Body of pancreas (tissue), 4 donors: ENCODE data around the gene TTC36. TPM values are rescaled to one million over a fixed set of nuclear protein-coding genes. Genes with fewer than 3 reads are reported as not detected.

Experiments used
- ATAC-seq: fragments of 150-250 bp; one replicate; pipeline ENCODE4 v1.9.1; 2016
- DNase-seq, 4 donors: peaks; one replicate each; pipeline ENCODE4 v3.0.0-alpha.2; 2019
- H3K27ac ChIP-seq, 4 donors: fragments of 200-600 bp; sonication (generic); 1 replicate in 3 of 4; 2 replicates in 1 of 4; pipeline versions ENCODE4 v1.5.1 to v1.6.1; 2016 to 2019; ENCODE audit warnings: mild to moderate bottlenecking in 1 of 4, mixed read lengths in 1 of 4, moderate library complexity in 1 of 4
- H3K27me3 ChIP-seq, 2 donors: fragments of 200-600 bp; sonication (generic); one replicate each; pipeline ENCODE4 v1.6.0; 2016; ENCODE audit warnings: mild to moderate bottlenecking in 1 of 2
- H3K36me3 ChIP-seq, 2 donors: fragments of 200-600 bp; sonication (generic); replicated peaks in 1 of 2; 2 replicates each; pipeline ENCODE4 v1.5.1; 2016; ENCODE audit warnings: low read depth in 2 of 2; ENCODE audit not compliant: insufficient read depth in 1 of 2
- H3K4me1 ChIP-seq: fragments of 200-600 bp; sonication (generic); one replicate; pipeline ENCODE4 v1.6.0; 2016
- H3K4me3 ChIP-seq, 2 donors: fragments of 200-600 bp; sonication (generic); 1 replicate in 1 of 2; 2 replicates in 1 of 2; pipeline ENCODE4 v1.5.1; 2016 to 2019
- H3K9me3 ChIP-seq, 3 donors: fragments of 200-600 bp; sonication (generic); 1 replicate in 2 of 3; 2 replicates in 1 of 3; pipeline ENCODE4 v1.5.1; 2016
- POLR2A ChIP-seq, 3 donors: fragments of 450-650 bp; IDR thresholded peaks; one replicate each; pipeline ENCODE4 v1.6.1; 2016; ENCODE audit warnings: antibody characterized with exemption in 3 of 3, mild to moderate bottlenecking in 2 of 3
- WGBS, 2 donors: methylation state at CpG; one replicate each; pipeline ENCODE4 v1.1.5; 2017; 5-methylcytosine and 5-hydroxymethylcytosine counted together
- intact Hi-C: fragments of 100-400 bp; cut with DNase I; formaldehyde crosslinking; loops from one replicate; pipeline ENCODE4 v1.15.1; 2023
- total RNA-seq, 2 donors: library from RNA; depleted of rRNA; stranded (reverse); fragments of >200 nt; gene quantifications; one replicate each; pipeline ENCODE4 v1.1.0, GENCODE V29; 2016
- TF ChIP-seq, protein P1 (sequence below), 7 experiments: fragments of 450-650 bp in 4 of 7; fragments of 200-600 bp in 3 of 7; sonication (generic) in 3 of 7; IDR thresholded peaks; one replicate each; pipeline ENCODE4 v1.5.1; 2016 to 2019; ENCODE audit warnings: antibody characterized with exemption in 7 of 7

The TTC36 gene
- total RNA-seq, 2 donors from 2014 or later = not detected

DNA sequence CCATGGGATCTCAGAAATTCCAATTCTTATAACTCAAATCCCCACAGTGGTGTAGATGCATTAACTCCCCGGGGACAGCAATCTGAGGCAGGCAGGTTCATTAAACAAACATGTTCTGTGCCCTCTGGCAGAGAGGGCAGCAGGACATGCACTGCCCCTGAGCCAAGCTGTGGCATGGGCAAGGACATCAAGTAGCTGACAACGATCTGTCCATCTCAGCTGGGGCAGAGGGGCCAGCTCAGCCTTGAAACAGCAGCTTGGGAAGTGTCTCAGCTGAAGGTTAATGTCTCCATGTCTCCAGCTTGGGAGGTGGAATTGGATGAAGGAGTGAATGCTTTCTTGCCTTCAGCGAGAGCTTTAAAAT lies 17.4 kb downstream of the TTC36 start:
- Histone ChIP-seq H3K4me3 (no peak overlapping the region), H3K27me3 (no peaks in the 10 kb centered on the region), H3K9me3 (no peaks in the 10 kb centered on the region), H3K27ac (no peak overlapping the region), H3K36me3 (no peaks in the 10 kb centered on the region), H3K4me1 (no peaks in the 10 kb centered on the region)
- 68 to 69% methylated on average over 3 of the region's 3 CpGs for WGBS, 2 donors
- DNase-seq (no peak), ATAC-seq (no peak)
- intact Hi-C loops = no loop called here
- TF ChIP-seq, protein P1, sequence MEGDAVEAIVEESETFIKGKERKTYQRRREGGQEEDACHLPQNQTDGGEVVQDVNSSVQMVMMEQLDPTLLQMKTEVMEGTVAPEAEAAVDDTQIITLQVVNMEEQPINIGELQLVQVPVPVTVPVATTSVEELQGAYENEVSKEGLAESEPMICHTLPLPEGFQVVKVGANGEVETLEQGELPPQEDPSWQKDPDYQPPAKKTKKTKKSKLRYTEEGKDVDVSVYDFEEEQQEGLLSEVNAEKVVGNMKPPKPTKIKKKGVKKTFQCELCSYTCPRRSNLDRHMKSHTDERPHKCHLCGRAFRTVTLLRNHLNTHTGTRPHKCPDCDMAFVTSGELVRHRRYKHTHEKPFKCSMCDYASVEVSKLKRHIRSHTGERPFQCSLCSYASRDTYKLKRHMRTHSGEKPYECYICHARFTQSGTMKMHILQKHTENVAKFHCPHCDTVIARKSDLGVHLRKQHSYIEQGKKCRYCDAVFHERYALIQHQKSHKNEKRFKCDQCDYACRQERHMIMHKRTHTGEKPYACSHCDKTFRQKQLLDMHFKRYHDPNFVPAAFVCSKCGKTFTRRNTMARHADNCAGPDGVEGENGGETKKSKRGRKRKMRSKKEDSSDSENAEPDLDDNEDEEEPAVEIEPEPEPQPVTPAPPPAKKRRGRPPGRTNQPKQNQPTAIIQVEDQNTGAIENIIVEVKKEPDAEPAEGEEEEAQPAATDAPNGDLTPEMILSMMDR (IDR thresholded peaks at IDR 0.05) = no peak
- no peak for TF ChIP-seq POLR2A (IDR thresholded peaks at IDR 0.05)

DNA sequence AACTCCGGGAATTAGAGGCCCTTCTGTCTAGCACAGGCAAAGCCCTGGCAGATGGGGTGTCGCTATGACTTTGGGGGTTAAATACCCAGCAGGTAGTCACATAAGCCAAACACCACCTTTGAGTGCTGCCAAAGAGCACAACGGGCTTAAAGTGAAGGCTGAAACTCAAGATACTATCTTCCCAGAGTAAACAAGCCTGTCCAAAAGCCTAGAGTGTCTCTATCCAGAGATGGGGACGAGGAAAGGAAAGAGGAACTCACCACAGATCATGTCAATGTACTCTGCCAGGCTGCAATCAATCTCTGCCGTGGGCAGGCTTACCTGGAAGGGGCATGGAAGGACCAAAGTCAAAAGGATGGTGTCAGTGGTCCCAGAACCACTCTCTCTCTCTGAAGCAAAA lies 18.3 kb downstream of the TTC36 start:
- DNase-seq (no peak), ATAC-seq (no peak)
- no peaks in the 10 kb centered on the region for H3K4me1 ChIP-seq
- no peak overlapping the region for H3K4me3 ChIP-seq
- H3K27ac ChIP-seq = no peak overlapping the region
- TF ChIP-seq, protein P1 (IDR thresholded peaks at IDR 0.05) = no peak
- no peak for TF ChIP-seq POLR2A (IDR thresholded peaks at IDR 0.05)
- no peaks in the 10 kb centered on the region for H3K9me3 ChIP-seq
- WGBS, 2 donors = 82 to 86% methylated on average over 5 of the region's 5 CpGs
- H3K36me3 ChIP-seq = no peaks in the 10 kb centered on the region
- intact Hi-C loops = no loop called here
- no peaks in the 10 kb centered on the region for H3K27me3 ChIP-seq

DNA sequence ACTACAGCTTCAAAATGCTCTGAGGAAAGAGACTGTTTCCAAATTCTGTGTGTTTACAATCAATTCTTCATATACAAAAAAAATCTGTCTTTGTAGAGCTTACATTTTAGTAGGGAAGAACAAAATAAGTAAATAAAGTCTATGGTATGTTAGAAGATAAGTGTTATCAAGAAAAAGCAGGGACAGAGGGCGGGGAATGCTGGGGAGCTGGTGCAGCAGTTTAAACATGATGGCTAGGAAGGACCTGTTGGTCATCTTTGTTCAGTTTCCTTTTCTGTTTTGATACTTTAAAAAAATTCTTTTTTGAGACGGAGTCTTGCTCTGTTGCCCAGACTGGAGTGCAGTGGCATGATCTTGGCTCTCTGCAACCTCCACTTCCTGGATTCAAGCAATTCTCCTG lies 19.9 kb downstream of the TTC36 start:
- no peak for DNase-seq
- no peak for ATAC-seq
- no peak overlapping the region for H3K27ac ChIP-seq
- intact Hi-C loops = no loop called here
- no peaks in the 10 kb centered on the region for H3K4me1 ChIP-seq
- 71 to 81% methylated on average over 2 of the region's 2 CpGs for WGBS, 2 donors
- TF ChIP-seq, protein P1 (IDR thresholded peaks at IDR 0.05) = no peak
- no peak for TF ChIP-seq POLR2A (IDR thresholded peaks at IDR 0.05)
- no peaks in the 10 kb centered on the region for H3K27me3 ChIP-seq
- H3K36me3 ChIP-seq = peaks cover 0 to 2% of the 10 kb centered on the region in 2 donors
- H3K9me3 ChIP-seq = no peaks in the 10 kb centered on the region
- no peak overlapping the region for H3K4me3 ChIP-seq

DNA sequence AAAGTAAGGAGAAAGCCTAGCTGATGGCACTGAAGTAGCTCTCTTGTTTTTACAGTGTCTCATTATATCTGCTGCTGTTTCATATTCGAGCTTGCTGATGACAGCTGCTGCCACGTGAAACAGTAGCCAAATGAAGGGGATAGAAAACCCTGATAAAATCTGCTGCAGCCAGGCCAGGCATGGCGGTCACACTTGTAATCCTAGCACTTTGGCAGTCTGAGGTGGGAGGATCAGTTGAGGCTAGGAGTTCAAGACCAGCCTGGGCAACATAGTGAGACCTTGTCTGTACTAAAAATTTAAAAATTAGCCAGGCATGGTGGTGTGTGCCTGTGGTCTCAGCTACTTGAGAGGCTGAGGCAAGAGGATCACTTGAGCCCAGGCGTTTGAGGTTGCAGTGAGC lies 25.1 kb downstream of the TTC36 start:
- Histone ChIP-seq H3K4me1 (no peaks in the 10 kb centered on the region), H3K9me3 (no peaks in the 10 kb centered on the region), H3K36me3 (peaks cover 0 to 16% of the 10 kb centered on the region in 2 donors), H3K4me3 (no peak overlapping the region), H3K27me3 (no peaks in the 10 kb centered on the region), H3K27ac (no peak overlapping the region)
- intact Hi-C loops = no loop called here
- TF ChIP-seq POLR2A (IDR thresholded peaks at IDR 0.05) = no peak
- TF ChIP-seq, protein P1 (IDR thresholded peaks at IDR 0.05) = no peak
- ATAC-seq (no peak), DNase-seq (no peak)
- WGBS, 2 donors = 84 to 90% methylated on average over 4 of the region's 4 CpGs

DNA sequence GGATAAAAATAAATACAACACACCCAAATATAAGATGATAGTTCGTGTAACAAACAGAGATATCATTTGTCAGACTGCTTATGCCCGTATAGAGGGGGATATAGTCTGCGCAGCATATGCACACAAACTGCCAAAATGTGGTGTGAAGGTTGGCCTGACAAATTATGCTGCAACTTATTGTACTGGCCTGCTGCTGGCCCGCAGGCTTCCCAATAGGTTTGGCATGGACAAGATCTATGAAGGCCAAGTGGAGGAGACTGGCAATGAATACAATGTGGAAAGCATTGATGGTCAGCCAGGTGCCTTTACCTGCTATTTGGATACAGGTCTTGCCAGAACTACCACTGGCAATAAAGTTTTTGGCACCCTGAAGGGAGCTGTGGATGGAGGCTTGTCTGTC lies 33.5 kb downstream of the TTC36 start:
- Histone ChIP-seq H3K4me1 (peaks cover 7% of the 10 kb centered on the region), H3K36me3 (peaks cover 0 to 7% of the 10 kb centered on the region in 2 donors), H3K4me3 (no peak overlapping the region), H3K27ac (no peak overlapping the region), H3K9me3 (no peaks in the 10 kb centered on the region), H3K27me3 (no peaks in the 10 kb centered on the region)
- intact Hi-C loops = no loop called here
- no peak for TF ChIP-seq POLR2A (IDR thresholded peaks at IDR 0.05)
- TF ChIP-seq, protein P1 (IDR thresholded peaks at IDR 0.05) = no peak
- 87 to 89% methylated on average over 4 of the region's 4 CpGs for WGBS, 2 donors
- ATAC-seq (no peak), DNase-seq (no peak)
